HEK293 (cell line): Measurements from ENCODE around the gene MTR.

Experiments used
- CTCF ChIA-PET: fragments of 350-600 bp; formaldehyde crosslinking; extraction: SDS; loops from one replicate; lab custom pipeline; 2021; ENCODE audit warnings: antibody characterized with exemption; lab: Yijun Ruan, JAX
- POLR2A ChIA-PET: fragments of 300-600 bp; formaldehyde crosslinking; extraction: SDS; loops from one replicate; lab custom pipeline; 2020; ENCODE audit warnings: antibody characterized with exemption, inconsistent platforms; lab: Yijun Ruan, JAX
- H3K27ac ChIP-seq: fragments of 200-500 bp; sonication (Bioruptor generic); 2 replicates; pipeline ENCODE4 v1.5.1; 2014; ENCODE audit warnings: low read depth, low read length, control low read depth, inconsistent platforms; ENCODE audit errors: extremely low read depth
- H3K36me3 ChIP-seq, 2 experiments: fragments of 200-500 bp in 1 of 2; sonication (Bioruptor generic) in 1 of 2; 1 replicate in 1 of 2; 2 replicates in 1 of 2; pipeline ENCODE4 v1.5.1; 2014 to 2017; ENCODE audit warnings: inconsistent platforms in 2 of 2, low read length in 2 of 2; ENCODE audit not compliant: control insufficient read depth in 2 of 2, insufficient read depth in 1 of 2
- H3K4me1 ChIP-seq: fragments of 200-500 bp; sonication (Bioruptor generic); 2 replicates; pipeline ENCODE4 v1.5.1; 2014; ENCODE audit warnings: mild to moderate bottlenecking, low read length, inconsistent platforms; ENCODE audit not compliant: control insufficient read depth, insufficient read depth
- H3K4me3 ChIP-seq: 2 replicates; pipeline ENCODE4 v1.5.1; 2011; ENCODE audit warnings: low read depth, mild to moderate bottlenecking, control low read depth, low read length, moderate library complexity
- H3K9me3 ChIP-seq: fragments of 200-500 bp; sonication (Bioruptor generic); 2 replicates; pipeline ENCODE4 v1.5.1; 2014; ENCODE audit warnings: low read depth, low read length, inconsistent platforms; ENCODE audit not compliant: control insufficient read depth, insufficient read depth
- BCL11B ChIP-seq: fragments of 450-650 bp; formaldehyde crosslinking; IDR thresholded peaks from 2 replicates; pipeline ENCODE4 v1.5.1; 2016; ENCODE audit warnings: low read depth, missing biosample characterization, missing genetic modification characterization
- GLI2 ChIP-seq: fragments of 450-650 bp; formaldehyde crosslinking; IDR thresholded peaks from 2 replicates; pipeline ENCODE4; 2017; ENCODE audit warnings: missing biosample characterization, missing genetic modification characterization, low read depth, borderline replicate concordance
- GLIS1 ChIP-seq: fragments of 450-650 bp; formaldehyde crosslinking; IDR thresholded peaks from 2 replicates; pipeline ENCODE4 v1.5.1; 2016; ENCODE audit warnings: missing biosample characterization, missing genetic modification characterization
- MZF1 ChIP-seq: fragments of 450-650 bp; formaldehyde crosslinking; IDR thresholded peaks from 2 replicates; pipeline ENCODE4 v1.5.1; 2017; ENCODE audit warnings: missing biosample characterization, missing genetic modification characterization, borderline replicate concordance
- OSR2 ChIP-seq: fragments of 450-650 bp; formaldehyde crosslinking; IDR thresholded peaks from 2 replicates; pipeline ENCODE4 v1.5.1; 2016; ENCODE audit warnings: missing biosample characterization, missing genetic modification characterization
- PRDM10 ChIP-seq: fragments of 450-650 bp; formaldehyde crosslinking; IDR thresholded peaks from 2 replicates; pipeline ENCODE4 v1.5.1; 2016; ENCODE audit warnings: missing biosample characterization, missing genetic modification characterization
- REST ChIP-seq: fragments of 450-650 bp; formaldehyde crosslinking; IDR thresholded peaks from 2 replicates; pipeline ENCODE4 v1.5.1; 2016; ENCODE audit warnings: missing biosample characterization, missing genetic modification characterization
- SCRT1 ChIP-seq: fragments of 450-650 bp; formaldehyde crosslinking; IDR thresholded peaks from 2 replicates; pipeline ENCODE4 v1.5.1; 2016; ENCODE audit warnings: missing biosample characterization, missing genetic modification characterization, borderline replicate concordance
- SETDB1 ChIP-seq: IDR thresholded peaks from one replicate; pipeline ENCODE4 v1.6.1; 2017; ENCODE audit warnings: mild to moderate bottlenecking, low read length, moderate library complexity, mixed read lengths; ENCODE audit not compliant: insufficient read length
- TCF7L2 ChIP-seq: IDR thresholded peaks from 2 replicates; pipeline ENCODE4 v1.6.1; 2011; ENCODE audit warnings: low read depth, mild to moderate bottlenecking, inconsistent platforms, low read length, moderate library complexity, borderline replicate concordance
- ZBTB8A ChIP-seq: fragments of 450-650 bp; formaldehyde crosslinking; IDR thresholded peaks from 2 replicates; pipeline ENCODE4 v1.5.1; 2016; ENCODE audit warnings: missing biosample characterization, missing genetic modification characterization
- ZNF132 ChIP-seq: fragments of 450-650 bp; formaldehyde crosslinking; IDR thresholded peaks from 2 replicates; pipeline ENCODE4 v1.5.1; 2017; ENCODE audit warnings: missing biosample characterization, missing genetic modification characterization, borderline replicate concordance
- ZNF133 ChIP-seq: fragments of 450-650 bp; formaldehyde crosslinking; IDR thresholded peaks from 2 replicates; pipeline ENCODE4 v1.5.1; 2016; ENCODE audit warnings: missing biosample characterization, missing genetic modification characterization
- ZNF155 ChIP-seq: fragments of 450-650 bp; formaldehyde crosslinking; IDR thresholded peaks from 2 replicates; pipeline ENCODE4 v1.5.1; 2016; ENCODE audit warnings: missing biosample characterization, missing genetic modification characterization
- ZNF2 ChIP-seq: fragments of 450-650 bp; formaldehyde crosslinking; IDR thresholded peaks from 2 replicates; pipeline ENCODE4 v1.5.1; 2016; ENCODE audit warnings: missing biosample characterization, missing genetic modification characterization
- ZNF23 ChIP-seq: fragments of 450-650 bp; formaldehyde crosslinking; IDR thresholded peaks from 2 replicates; pipeline ENCODE4 v1.5.1; 2016; ENCODE audit warnings: missing biosample characterization, missing genetic modification characterization, borderline replicate concordance
- ZNF335 ChIP-seq: fragments of 450-650 bp; formaldehyde crosslinking; conservative IDR thresholded peaks from 2 replicates; pipeline ENCODE4 v1.5.1; 2016; ENCODE audit warnings: missing biosample characterization, missing genetic modification characterization
- ZNF548 ChIP-seq: fragments of 450-650 bp; formaldehyde crosslinking; IDR thresholded peaks from 2 replicates; pipeline ENCODE4 v1.5.1; 2016; ENCODE audit warnings: missing biosample characterization, missing genetic modification characterization
- ZNF561 ChIP-seq: fragments of 450-650 bp; IDR thresholded peaks from 2 replicates; pipeline ENCODE4 v1.5.1; 2018; ENCODE audit warnings: missing biosample characterization, missing genetic modification characterization, borderline replicate concordance
- TF ChIP-seq, protein P1 (sequence below): fragments of 450-650 bp; formaldehyde crosslinking; conservative IDR thresholded peaks from 2 replicates; pipeline ENCODE4 v1.5.1; 2016; ENCODE audit warnings: low read depth, missing biosample characterization, missing genetic modification characterization
- TF ChIP-seq, protein P2 (sequence below): fragments of 450-650 bp; formaldehyde crosslinking; IDR thresholded peaks from 2 replicates; pipeline ENCODE4 v1.5.1; 2016; ENCODE audit warnings: missing biosample characterization, missing genetic modification characterization

The MTR gene

GRCh38 chr1:236948996-236949395, 153.9 kb downstream of the MTR start (continued):
- TF ChIP-seq, protein P1, sequence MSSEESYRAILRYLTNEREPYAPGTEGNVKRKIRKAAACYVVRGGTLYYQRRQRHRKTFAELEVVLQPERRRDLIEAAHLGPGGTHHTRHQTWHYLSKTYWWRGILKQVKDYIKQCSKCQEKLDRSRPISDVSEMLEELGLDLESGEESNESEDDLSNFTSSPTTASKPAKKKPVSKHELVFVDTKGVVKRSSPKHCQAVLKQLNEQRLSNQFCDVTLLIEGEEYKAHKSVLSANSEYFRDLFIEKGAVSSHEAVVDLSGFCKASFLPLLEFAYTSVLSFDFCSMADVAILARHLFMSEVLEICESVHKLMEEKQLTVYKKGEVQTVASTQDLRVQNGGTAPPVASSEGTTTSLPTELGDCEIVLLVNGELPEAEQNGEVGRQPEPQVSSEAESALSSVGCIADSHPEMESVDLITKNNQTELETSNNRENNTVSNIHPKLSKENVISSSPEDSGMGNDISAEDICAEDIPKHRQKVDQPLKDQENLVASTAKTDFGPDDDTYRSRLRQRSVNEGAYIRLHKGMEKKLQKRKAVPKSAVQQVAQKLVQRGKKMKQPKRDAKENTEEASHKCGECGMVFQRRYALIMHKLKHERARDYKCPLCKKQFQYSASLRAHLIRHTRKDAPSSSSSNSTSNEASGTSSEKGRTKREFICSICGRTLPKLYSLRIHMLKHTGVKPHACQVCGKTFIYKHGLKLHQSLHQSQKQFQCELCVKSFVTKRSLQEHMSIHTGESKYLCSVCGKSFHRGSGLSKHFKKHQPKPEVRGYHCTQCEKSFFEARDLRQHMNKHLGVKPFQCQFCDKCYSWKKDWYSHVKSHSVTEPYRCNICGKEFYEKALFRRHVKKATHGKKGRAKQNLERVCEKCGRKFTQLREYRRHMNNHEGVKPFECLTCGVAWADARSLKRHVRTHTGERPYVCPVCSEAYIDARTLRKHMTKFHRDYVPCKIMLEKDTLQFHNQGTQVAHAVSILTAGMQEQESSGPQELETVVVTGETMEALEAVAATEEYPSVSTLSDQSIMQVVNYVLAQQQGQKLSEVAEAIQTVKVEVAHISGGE (tag by site-specific recombination): no peak
- no peak for TF ChIP-seq ZBTB8A (tag by site-specific recombination)
- no peak for TF ChIP-seq ZNF132 (tag by site-specific recombination)
- no peak for TF ChIP-seq ZNF23 (tag by site-specific recombination)
- no peak for TF ChIP-seq GLI2 (tag by site-specific recombination)

DNA sequence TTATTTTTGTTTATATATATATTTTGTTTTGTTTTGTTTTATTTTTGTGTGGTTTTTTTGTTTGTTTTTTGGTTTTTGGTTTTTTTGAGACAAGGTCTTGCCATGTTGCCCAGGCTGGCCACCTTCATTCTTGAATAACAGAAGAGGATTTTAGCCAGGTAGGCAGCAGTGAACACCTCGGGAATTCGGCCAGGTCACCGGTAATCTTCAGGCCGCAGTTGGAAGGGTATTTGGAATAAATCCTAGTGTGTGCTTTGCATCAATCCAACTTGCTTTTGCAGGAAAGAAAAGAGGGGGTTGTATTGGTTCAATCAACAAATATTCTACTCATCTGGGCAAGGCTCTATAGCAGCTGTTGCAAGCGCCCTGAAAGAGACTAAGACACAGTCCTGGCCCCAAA, 155.3 kb downstream of the MTR start:
- H3K36me3 ChIP-seq: no peaks in the 10 kb centered on the region
- no peak for TF ChIP-seq SCRT1 (tag by site-specific recombination)
- no peak for TF ChIP-seq ZNF133 (tag by site-specific recombination)
- no peak for TF ChIP-seq SETDB1
- TF ChIP-seq BCL11B: no peak
- TF ChIP-seq REST (tag by site-specific recombination): no peak
- no peak for TF ChIP-seq ZNF155 (tag by site-specific recombination)
- TF ChIP-seq ZNF548 (tag by site-specific recombination): no peak
- peaks cover 11% of the 10 kb centered on the region for H3K4me1 ChIP-seq
- no peak overlapping the region for H3K4me3 ChIP-seq
- no peaks in the 10 kb centered on the region for H3K9me3 ChIP-seq
- no peak overlapping the region for H3K27ac ChIP-seq
- ChIA-PET CTCF (no interaction called here), POLR2A (interaction anchor here (1.2 kb wide), 1 partner anchor 91 kb away, joined by 3 read pairs; the partner anchor contains the start of gene RYR2)

GRCh38 chr1:236951672-236952071, 156.6 kb downstream of the MTR start:
- Histone ChIP-seq H3K36me3 (no peaks in the 10 kb centered on the region), H3K27ac (no peak overlapping the region), H3K4me3 (no peak overlapping the region), H3K4me1 (peaks cover 11% of the 10 kb centered on the region), H3K9me3 (no peaks in the 10 kb centered on the region)
- ChIA-PET CTCF (interaction anchor here (0.6 to 0.7 kb wide), 2 partner anchors 48 to 216 kb away, joined by 3 to 6 read pairs; no protein-coding TSS in a partner anchor), POLR2A (no interaction called here)
- TF ChIP-seq MZF1 (tag by site-specific recombination) (peak; percentile 30; the same call in 1 of the 2 replicates), OSR2 (tag by site-specific recombination) (no peak), GLIS1 (tag by site-specific recombination) (peak; percentile 85), ZNF2 (tag by site-specific recombination) (no peak), TCF7L2 (peak; percentile 83), PRDM10 (peak; percentile 98), ZNF561 (peak; percentile 76), ZNF335 (tag by site-specific recombination) (peak; percentile 65)
- TF ChIP-seq, protein P2, sequence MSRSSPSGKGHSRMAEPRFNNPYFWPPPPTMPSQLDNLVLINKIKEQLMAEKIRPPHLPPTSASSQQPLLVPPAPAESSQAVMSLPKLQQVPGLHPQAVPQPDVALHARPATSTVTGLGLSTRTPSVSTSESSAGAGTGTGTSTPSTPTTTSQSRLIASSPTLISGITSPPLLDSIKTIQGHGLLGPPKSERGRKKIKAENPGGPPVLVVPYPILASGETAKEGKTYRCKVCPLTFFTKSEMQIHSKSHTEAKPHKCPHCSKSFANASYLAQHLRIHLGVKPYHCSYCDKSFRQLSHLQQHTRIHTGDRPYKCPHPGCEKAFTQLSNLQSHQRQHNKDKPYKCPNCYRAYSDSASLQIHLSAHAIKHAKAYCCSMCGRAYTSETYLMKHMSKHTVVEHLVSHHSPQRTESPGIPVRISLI: peak; percentile 31; the same call in 1 of the 2 replicates
